ENCODE data around the gene TRAK1.

TRAK1 gene

GRCh38 chr3:42177801-42178150 is 86.6 kb downstream of the TRAK1 start:
- H3K4me3 ChIP-seq (ENCODE audit: low read length), result no peak overlapping the region
- no peak for TF ChIP-seq CTCF (IDR thresholded peaks at IDR 0.05; ENCODE audit: insufficient read depth, low read depth, low read length, missing control alignments)
- no peak for DNase-seq (ENCODE audit: low read depth)

- H3K4me3 ChIP-seq (ENCODE audit: low read length), result no peak overlapping the region
- TF ChIP-seq CTCF (IDR thresholded peaks at IDR 0.05; ENCODE audit: insufficient read depth, low read depth, low read length, missing control alignments), result no peak
- peak; percentile 96 for DNase-seq (ENCODE audit: low read depth)
These were observed 88.1 kb downstream of the TRAK1 start for GRCh38 chr3:42179110-42179725.

- DNase-seq (ENCODE audit: low read depth), result no peak
- no peak overlapping the region for H3K4me3 ChIP-seq (ENCODE audit: low read length)
- TF ChIP-seq CTCF (IDR thresholded peaks at IDR 0.05; ENCODE audit: insufficient read depth, low read depth, low read length, missing control alignments), result no peak
These were observed 89.7 kb downstream of the TRAK1 start for GRCh38 chr3:42180901-42181300.

GRCh38 chr3:42182555-42182954 is 91.4 kb downstream of the TRAK1 start:
- TF ChIP-seq CTCF (IDR thresholded peaks at IDR 0.05; ENCODE audit: insufficient read depth, low read depth, low read length, missing control alignments), result no peak
- no peak for DNase-seq (ENCODE audit: low read depth)

GRCh38 chr3:42183991-42184632 is 93.0 kb downstream of the TRAK1 start:
- DNase-seq (ENCODE audit: low read depth), result no peak

More at GRCh38 chr3:42182555-42182954, 91.4 kb downstream of the TRAK1 start:
- H3K4me3 ChIP-seq (ENCODE audit: low read length), result no peak overlapping the region

DNA sequence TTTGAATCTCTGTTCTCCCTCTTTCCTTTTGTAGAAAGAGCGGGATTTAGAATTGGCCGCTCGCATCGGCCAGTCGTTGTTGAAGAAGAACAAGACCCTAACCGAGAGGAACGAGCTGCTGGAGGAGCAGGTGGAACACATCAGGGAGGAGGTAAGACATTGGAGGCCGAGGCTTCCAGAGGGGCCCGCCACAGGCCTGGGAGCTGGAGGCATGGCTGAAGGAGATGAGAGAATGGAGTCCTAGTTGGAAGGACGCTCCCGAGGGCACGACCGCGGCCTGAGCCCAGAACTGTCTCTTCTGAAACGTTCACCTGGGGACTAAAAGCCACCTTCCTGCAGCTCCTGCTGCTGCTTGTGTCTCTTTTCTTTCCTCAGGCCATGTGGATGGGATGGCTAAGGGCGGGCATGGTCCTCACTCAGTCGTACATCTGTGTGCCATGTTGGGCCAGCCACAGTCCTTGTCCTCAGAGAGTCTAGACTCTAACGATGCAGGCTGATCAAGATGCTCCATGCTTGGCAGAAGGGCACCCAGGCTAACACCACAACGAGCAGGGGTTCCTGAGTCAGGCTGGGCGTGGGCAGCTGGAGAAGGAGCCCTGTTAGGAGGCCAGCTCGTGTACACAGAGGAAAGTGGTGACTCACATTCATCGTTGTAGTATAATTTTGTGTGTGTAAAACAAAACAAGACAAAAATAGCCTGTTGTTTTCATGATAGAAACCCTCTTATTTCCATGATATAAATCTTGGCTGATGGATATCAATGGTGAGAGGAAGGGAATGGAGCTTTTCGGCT is 93.7 kb downstream of the TRAK1 start:
- no peak for TF ChIP-seq CTCF (IDR thresholded peaks at IDR 0.05; ENCODE audit: insufficient read depth, low read depth, low read length, missing control alignments)
- H3K4me3 ChIP-seq (ENCODE audit: low read length), result no peak overlapping the region
- DNase-seq (ENCODE audit: low read depth), result peak; percentile 83

More at GRCh38 chr3:42183991-42184632, 93.0 kb downstream of the TRAK1 start:
- TF ChIP-seq CTCF (IDR thresholded peaks at IDR 0.05; ENCODE audit: insufficient read depth, low read depth, low read length, missing control alignments), result no peak
- no peak overlapping the region for H3K4me3 ChIP-seq (ENCODE audit: low read length)

Measured in epithelial cell of esophagus (primary cell).